ENCODE measurements around the gene BCAS4. TPM values are rescaled to one million over a fixed set of nuclear protein-coding genes. Genes with fewer than 3 reads are reported as not detected.

Gene BCAS4
- total and polyA plus RNA-seq, 2 experiments from 2014 or later = 22.2 to 24.8 TPM

GRCh38 chr20:50819349-50819748, 24.5 kb downstream of the BCAS4 start:
- ATAC-seq (no peak), DNase-seq (ENCODE audit: low spot score) (no peak)
- H3K9me3 Mint-ChIP-seq = no peaks in the 10 kb centered on the region
- H3K27ac Mint-ChIP-seq = no peak overlapping the region; the same call in 1 of the 2 replicates
- H3K79me2 ChIP-seq (replicated peaks; ENCODE audit: insufficient read depth) = peaks cover 5% of the 10 kb centered on the region; the same call in 1 of the 2 replicates
- no peak overlapping the region for H3K4me3 Mint-ChIP-seq
- H2AFZ ChIP-seq = no peak overlapping the region
- H3K36me3 ChIP-seq (ENCODE audit: insufficient read depth) = no peaks in the 10 kb centered on the region
- peaks cover 33% of the 10 kb centered on the region for H3K4me1 Mint-ChIP-seq
- no peaks in the 10 kb centered on the region for H3F3A ChIP-seq (replicated peaks; ENCODE audit: low read depth)
- H3K4me2 ChIP-seq = no peak overlapping the region
- H3K27me3 Mint-ChIP-seq (ENCODE audit: insufficient read depth, low read depth, poor library complexity) = peaks cover 10% of the 10 kb centered on the region
- no peaks in the 10 kb centered on the region for H3K9me2 ChIP-seq (ENCODE audit: insufficient read depth)
- peaks cover 15% of the 10 kb centered on the region for H3K36me3 Mint-ChIP-seq (ENCODE audit: low read depth)
- no peak overlapping the region for H3K27ac ChIP-seq (ENCODE audit: low read depth)
- H3K4me1 ChIP-seq (ENCODE audit: insufficient read depth) = 0 out of 2 replicates have a peak, but pooled peaks cover 6% of the 10 kb centered on the region
- no peaks in the 10 kb centered on the region for H3K27me3 ChIP-seq (ENCODE audit: insufficient read depth)
- H3K4me3 ChIP-seq = no peak overlapping the region
- TF ChIP-seq, protein P1, sequence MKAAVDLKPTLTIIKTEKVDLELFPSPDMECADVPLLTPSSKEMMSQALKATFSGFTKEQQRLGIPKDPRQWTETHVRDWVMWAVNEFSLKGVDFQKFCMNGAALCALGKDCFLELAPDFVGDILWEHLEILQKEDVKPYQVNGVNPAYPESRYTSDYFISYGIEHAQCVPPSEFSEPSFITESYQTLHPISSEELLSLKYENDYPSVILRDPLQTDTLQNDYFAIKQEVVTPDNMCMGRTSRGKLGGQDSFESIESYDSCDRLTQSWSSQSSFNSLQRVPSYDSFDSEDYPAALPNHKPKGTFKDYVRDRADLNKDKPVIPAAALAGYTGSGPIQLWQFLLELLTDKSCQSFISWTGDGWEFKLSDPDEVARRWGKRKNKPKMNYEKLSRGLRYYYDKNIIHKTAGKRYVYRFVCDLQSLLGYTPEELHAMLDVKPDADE (IDR thresholded peaks at IDR 0.05) = no peak
- TF ChIP-seq JUNB (IDR thresholded peaks at IDR 0.05; ENCODE audit: unreplicated experiment) (no peak), EZH2phosphoT487 (IDR thresholded peaks at IDR 0.05; ENCODE audit: unreplicated experiment) (no peak), ZNF114 (CRISPR knock-in tag; IDR thresholded peaks at IDR 0.05) (no peak), EZH2 (IDR thresholded peaks at IDR 0.05; ENCODE audit: low read depth, unreplicated experiment) (no peak), REST (IDR thresholded peaks at IDR 0.05; ENCODE audit: unreplicated experiment) (no peak), ZNF462 (CRISPR knock-in tag; IDR thresholded peaks at IDR 0.05) (no peak), ZNF331 (CRISPR knock-in tag; IDR thresholded peaks at IDR 0.05; ENCODE audit: low read depth) (no peak), POLR2AphosphoS5 (IDR thresholded peaks at IDR 0.05; ENCODE audit: low read depth) (no peak), STAT1 (IDR thresholded peaks at IDR 0.05; ENCODE audit: unreplicated experiment) (no peak), NANOG (IDR thresholded peaks at IDR 0.05; ENCODE audit: borderline replicate concordance) (no peak), CREB1 (CRISPR knock-in tag; IDR thresholded peaks at IDR 0.05; ENCODE audit: low read depth) (no peak)
- TF ChIP-seq, protein P2, sequence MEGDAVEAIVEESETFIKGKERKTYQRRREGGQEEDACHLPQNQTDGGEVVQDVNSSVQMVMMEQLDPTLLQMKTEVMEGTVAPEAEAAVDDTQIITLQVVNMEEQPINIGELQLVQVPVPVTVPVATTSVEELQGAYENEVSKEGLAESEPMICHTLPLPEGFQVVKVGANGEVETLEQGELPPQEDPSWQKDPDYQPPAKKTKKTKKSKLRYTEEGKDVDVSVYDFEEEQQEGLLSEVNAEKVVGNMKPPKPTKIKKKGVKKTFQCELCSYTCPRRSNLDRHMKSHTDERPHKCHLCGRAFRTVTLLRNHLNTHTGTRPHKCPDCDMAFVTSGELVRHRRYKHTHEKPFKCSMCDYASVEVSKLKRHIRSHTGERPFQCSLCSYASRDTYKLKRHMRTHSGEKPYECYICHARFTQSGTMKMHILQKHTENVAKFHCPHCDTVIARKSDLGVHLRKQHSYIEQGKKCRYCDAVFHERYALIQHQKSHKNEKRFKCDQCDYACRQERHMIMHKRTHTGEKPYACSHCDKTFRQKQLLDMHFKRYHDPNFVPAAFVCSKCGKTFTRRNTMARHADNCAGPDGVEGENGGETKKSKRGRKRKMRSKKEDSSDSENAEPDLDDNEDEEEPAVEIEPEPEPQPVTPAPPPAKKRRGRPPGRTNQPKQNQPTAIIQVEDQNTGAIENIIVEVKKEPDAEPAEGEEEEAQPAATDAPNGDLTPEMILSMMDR (conservative IDR thresholded peaks at IDR 0.05; ENCODE audit: low read depth in 2 of 2) = no peak
- H4K20me1 ChIP-seq (replicated peaks; ENCODE audit: insufficient read depth) = no peaks in the 10 kb centered on the region

All from GM23338 (cell line).